HEK293 (cell line): Measurements from ENCODE around the gene BZW2.

Experiments
- CTCF ChIA-PET: fragments of 350-600 bp; formaldehyde crosslinking; extraction: SDS; loops from one replicate; lab custom pipeline; 2021; ENCODE audit warnings: antibody characterized with exemption; lab: Yijun Ruan, JAX
- POLR2A ChIA-PET: fragments of 300-600 bp; formaldehyde crosslinking; extraction: SDS; loops from one replicate; lab custom pipeline; 2020; ENCODE audit warnings: antibody characterized with exemption, inconsistent platforms; lab: Yijun Ruan, JAX
- H3K27ac ChIP-seq: fragments of 200-500 bp; sonication (Bioruptor generic); 2 replicates; pipeline ENCODE4 v1.5.1; 2014; ENCODE audit warnings: low read depth, low read length, control low read depth, inconsistent platforms; ENCODE audit errors: extremely low read depth
- H3K36me3 ChIP-seq, 2 experiments: fragments of 200-500 bp in 1 of 2; sonication (Bioruptor generic) in 1 of 2; 1 replicate in 1 of 2; 2 replicates in 1 of 2; pipeline ENCODE4 v1.5.1; 2014 to 2017; ENCODE audit warnings: inconsistent platforms in 2 of 2, low read length in 2 of 2; ENCODE audit not compliant: control insufficient read depth in 2 of 2, insufficient read depth in 1 of 2
- H3K4me1 ChIP-seq: fragments of 200-500 bp; sonication (Bioruptor generic); 2 replicates; pipeline ENCODE4 v1.5.1; 2014; ENCODE audit warnings: mild to moderate bottlenecking, low read length, inconsistent platforms; ENCODE audit not compliant: control insufficient read depth, insufficient read depth
- H3K4me3 ChIP-seq: 2 replicates; pipeline ENCODE4 v1.5.1; 2011; ENCODE audit warnings: low read depth, mild to moderate bottlenecking, control low read depth, low read length, moderate library complexity
- H3K9me3 ChIP-seq: fragments of 200-500 bp; sonication (Bioruptor generic); 2 replicates; pipeline ENCODE4 v1.5.1; 2014; ENCODE audit warnings: low read depth, low read length, inconsistent platforms; ENCODE audit not compliant: control insufficient read depth, insufficient read depth
- EGR2 ChIP-seq: fragments of 450-650 bp; formaldehyde crosslinking; IDR thresholded peaks from 2 replicates; pipeline ENCODE4 v1.5.1; 2016; ENCODE audit warnings: low read depth, missing biosample characterization, missing genetic modification characterization
- FEZF1 ChIP-seq: fragments of 450-650 bp; formaldehyde crosslinking; IDR thresholded peaks from 2 replicates; pipeline ENCODE4 v1.5.1; 2016; ENCODE audit warnings: missing biosample characterization, missing genetic modification characterization
- PRDM1 ChIP-seq: fragments of 450-650 bp; formaldehyde crosslinking; IDR thresholded peaks from 2 replicates; pipeline ENCODE4; 2016; ENCODE audit warnings: missing biosample characterization, missing genetic modification characterization
- ZNF138 ChIP-seq: fragments of 450-650 bp; formaldehyde crosslinking; IDR thresholded peaks from 2 replicates; pipeline ENCODE4 v1.5.1; 2016; ENCODE audit warnings: missing biosample characterization, missing genetic modification characterization, borderline replicate concordance
- ZNF2 ChIP-seq: fragments of 450-650 bp; formaldehyde crosslinking; IDR thresholded peaks from 2 replicates; pipeline ENCODE4 v1.5.1; 2016; ENCODE audit warnings: missing biosample characterization, missing genetic modification characterization
- ZNF248 ChIP-seq: fragments of 450-650 bp; formaldehyde crosslinking; IDR thresholded peaks from 2 replicates; pipeline ENCODE4 v1.5.1; 2017; ENCODE audit warnings: missing biosample characterization, missing genetic modification characterization
- ZNF302 ChIP-seq: fragments of 450-650 bp; formaldehyde crosslinking; IDR thresholded peaks from 2 replicates; pipeline ENCODE4 v1.5.1; 2016; ENCODE audit warnings: missing biosample characterization, missing genetic modification characterization, low read depth
- ZNF561 ChIP-seq: fragments of 450-650 bp; IDR thresholded peaks from 2 replicates; pipeline ENCODE4 v1.5.1; 2018; ENCODE audit warnings: missing biosample characterization, missing genetic modification characterization, borderline replicate concordance
- ZNF776 ChIP-seq: fragments of 450-650 bp; formaldehyde crosslinking; IDR thresholded peaks from 2 replicates; pipeline ENCODE4 v1.5.0; 2017; ENCODE audit warnings: missing biosample characterization, missing genetic modification characterization, borderline replicate concordance
- TF ChIP-seq, protein P1 (sequence below): fragments of 450-650 bp; formaldehyde crosslinking; IDR thresholded peaks from 2 replicates; pipeline ENCODE4 v1.5.1; 2016; ENCODE audit warnings: missing biosample characterization, missing genetic modification characterization
- TF ChIP-seq, protein P2 (sequence below): fragments of 450-650 bp; formaldehyde crosslinking; IDR thresholded peaks from 2 replicates; pipeline ENCODE4 v1.5.1; 2016; ENCODE audit warnings: missing biosample characterization, missing genetic modification characterization
- TF ChIP-seq, protein P3 (sequence below): fragments of 450-650 bp; formaldehyde crosslinking; IDR thresholded peaks from 2 replicates; pipeline ENCODE4 v1.5.1; 2016; ENCODE audit warnings: missing biosample characterization, missing genetic modification characterization
- TF ChIP-seq, protein P4 (sequence below): fragments of 450-650 bp; formaldehyde crosslinking; IDR thresholded peaks from 2 replicates; pipeline ENCODE4 v1.5.1; 2016; ENCODE audit warnings: missing biosample characterization, missing genetic modification characterization
- TF ChIP-seq, protein P5 (sequence below): fragments of 450-650 bp; formaldehyde crosslinking; IDR thresholded peaks from 2 replicates; pipeline ENCODE4 v1.5.1; 2016; ENCODE audit warnings: missing biosample characterization, missing genetic modification characterization, low read depth
- TF ChIP-seq, protein P6 (sequence below): fragments of 450-650 bp; formaldehyde crosslinking; IDR thresholded peaks from 2 replicates; pipeline ENCODE4 v1.5.1; 2017; ENCODE audit warnings: missing biosample characterization, missing genetic modification characterization
- TF ChIP-seq, protein P7 (sequence below): fragments of 450-650 bp; formaldehyde crosslinking; IDR thresholded peaks from 2 replicates; pipeline ENCODE4 v1.5.1; 2016; ENCODE audit warnings: missing biosample characterization, missing genetic modification characterization

BZW2 gene

DNA sequence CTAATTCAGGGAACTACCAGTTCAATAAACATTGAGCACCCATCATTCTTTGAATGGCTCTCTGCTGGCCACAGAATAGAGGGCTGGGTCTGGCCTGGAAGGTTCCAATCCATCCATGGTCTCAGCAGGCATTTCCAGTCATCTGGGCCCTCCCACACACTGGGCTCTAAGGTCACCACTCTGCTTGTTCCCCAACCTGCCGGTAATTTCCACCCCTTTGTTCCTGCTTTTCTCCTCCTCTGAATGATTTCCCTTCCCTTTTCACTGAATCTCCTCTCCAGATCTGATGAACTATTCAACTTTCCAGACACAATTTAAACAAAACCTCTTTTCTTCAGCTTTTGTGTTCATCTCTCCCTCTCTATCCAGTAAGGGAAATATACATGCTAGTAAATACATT lies 2.6 kb downstream of the BZW2 start:
- no peak for TF ChIP-seq ZNF2 (tag by site-specific recombination)
- TF ChIP-seq, protein P1, sequence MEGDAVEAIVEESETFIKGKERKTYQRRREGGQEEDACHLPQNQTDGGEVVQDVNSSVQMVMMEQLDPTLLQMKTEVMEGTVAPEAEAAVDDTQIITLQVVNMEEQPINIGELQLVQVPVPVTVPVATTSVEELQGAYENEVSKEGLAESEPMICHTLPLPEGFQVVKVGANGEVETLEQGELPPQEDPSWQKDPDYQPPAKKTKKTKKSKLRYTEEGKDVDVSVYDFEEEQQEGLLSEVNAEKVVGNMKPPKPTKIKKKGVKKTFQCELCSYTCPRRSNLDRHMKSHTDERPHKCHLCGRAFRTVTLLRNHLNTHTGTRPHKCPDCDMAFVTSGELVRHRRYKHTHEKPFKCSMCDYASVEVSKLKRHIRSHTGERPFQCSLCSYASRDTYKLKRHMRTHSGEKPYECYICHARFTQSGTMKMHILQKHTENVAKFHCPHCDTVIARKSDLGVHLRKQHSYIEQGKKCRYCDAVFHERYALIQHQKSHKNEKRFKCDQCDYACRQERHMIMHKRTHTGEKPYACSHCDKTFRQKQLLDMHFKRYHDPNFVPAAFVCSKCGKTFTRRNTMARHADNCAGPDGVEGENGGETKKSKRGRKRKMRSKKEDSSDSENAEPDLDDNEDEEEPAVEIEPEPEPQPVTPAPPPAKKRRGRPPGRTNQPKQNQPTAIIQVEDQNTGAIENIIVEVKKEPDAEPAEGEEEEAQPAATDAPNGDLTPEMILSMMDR (tag by site-specific recombination): no peak
- TF ChIP-seq, protein P2, sequence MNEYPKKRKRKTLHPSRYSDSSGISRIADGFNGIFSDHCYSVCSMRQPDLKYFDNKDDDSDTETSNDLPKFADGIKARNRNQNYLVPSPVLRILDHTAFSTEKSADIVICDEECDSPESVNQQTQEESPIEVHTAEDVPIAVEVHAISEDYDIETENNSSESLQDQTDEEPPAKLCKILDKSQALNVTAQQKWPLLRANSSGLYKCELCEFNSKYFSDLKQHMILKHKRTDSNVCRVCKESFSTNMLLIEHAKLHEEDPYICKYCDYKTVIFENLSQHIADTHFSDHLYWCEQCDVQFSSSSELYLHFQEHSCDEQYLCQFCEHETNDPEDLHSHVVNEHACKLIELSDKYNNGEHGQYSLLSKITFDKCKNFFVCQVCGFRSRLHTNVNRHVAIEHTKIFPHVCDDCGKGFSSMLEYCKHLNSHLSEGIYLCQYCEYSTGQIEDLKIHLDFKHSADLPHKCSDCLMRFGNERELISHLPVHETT (tag by site-specific recombination): no peak
- TF ChIP-seq ZNF248 (tag by site-specific recombination): no peak
- peak; percentile 54; the same call in 1 of the 2 replicates for TF ChIP-seq PRDM1 (tag by site-specific recombination)
- TF ChIP-seq, protein P3, sequence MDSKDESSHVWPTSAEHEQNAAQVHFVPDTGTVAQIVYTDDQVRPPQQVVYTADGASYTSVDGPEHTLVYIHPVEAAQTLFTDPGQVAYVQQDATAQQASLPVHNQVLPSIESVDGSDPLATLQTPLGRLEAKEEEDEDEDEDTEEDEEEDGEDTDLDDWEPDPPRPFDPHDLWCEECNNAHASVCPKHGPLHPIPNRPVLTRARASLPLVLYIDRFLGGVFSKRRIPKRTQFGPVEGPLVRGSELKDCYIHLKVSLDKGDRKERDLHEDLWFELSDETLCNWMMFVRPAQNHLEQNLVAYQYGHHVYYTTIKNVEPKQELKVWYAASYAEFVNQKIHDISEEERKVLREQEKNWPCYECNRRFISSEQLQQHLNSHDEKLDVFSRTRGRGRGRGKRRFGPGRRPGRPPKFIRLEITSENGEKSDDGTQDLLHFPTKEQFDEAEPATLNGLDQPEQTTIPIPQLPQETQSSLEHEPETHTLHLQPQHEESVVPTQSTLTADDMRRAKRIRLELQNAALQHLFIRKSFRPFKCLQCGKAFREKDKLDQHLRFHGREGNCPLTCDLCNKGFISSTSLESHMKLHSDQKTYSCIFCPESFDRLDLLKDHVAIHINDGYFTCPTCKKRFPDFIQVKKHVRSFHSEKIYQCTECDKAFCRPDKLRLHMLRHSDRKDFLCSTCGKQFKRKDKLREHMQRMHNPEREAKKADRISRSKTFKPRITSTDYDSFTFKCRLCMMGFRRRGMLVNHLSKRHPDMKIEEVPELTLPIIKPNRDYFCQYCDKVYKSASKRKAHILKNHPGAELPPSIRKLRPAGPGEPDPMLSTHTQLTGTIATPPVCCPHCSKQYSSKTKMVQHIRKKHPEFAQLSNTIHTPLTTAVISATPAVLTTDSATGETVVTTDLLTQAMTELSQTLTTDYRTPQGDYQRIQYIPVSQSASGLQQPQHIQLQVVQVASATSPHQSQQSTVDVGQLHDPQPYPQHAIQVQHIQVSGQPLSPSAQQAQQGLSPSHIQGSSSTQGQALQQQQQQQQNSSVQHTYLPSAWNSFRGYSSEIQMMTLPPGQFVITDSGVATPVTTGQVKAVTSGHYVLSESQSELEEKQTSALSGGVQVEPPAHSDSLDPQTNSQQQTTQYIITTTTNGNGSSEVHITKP (tag by site-specific recombination): peak; percentile 57
- TF ChIP-seq, protein P4, sequence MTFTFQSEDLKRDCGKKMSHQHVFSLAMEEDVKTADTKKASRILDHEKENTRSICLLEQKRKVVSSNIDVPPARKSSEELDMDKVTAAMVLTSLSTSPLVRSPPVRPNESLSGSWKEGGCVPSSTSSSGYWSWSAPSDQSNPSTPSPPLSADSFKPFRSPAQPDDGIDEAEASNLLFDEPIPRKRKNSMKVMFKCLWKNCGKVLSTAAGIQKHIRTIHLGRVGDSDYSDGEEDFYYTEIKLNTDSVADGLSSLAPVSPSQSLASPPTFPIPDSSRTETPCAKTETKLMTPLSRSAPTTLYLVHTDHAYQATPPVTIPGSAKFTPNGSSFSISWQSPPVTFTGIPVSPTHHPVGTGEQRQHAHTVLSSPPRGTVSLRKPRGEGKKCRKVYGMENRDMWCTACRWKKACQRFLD (tag by site-specific recombination): no peak
- TF ChIP-seq, protein P5, sequence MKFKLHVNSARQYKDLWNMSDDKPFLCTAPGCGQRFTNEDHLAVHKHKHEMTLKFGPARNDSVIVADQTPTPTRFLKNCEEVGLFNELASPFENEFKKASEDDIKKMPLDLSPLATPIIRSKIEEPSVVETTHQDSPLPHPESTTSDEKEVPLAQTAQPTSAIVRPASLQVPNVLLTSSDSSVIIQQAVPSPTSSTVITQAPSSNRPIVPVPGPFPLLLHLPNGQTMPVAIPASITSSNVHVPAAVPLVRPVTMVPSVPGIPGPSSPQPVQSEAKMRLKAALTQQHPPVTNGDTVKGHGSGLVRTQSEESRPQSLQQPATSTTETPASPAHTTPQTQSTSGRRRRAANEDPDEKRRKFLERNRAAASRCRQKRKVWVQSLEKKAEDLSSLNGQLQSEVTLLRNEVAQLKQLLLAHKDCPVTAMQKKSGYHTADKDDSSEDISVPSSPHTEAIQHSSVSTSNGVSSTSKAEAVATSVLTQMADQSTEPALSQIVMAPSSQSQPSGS (tag by site-specific recombination): no peak
- TF ChIP-seq, protein P6, sequence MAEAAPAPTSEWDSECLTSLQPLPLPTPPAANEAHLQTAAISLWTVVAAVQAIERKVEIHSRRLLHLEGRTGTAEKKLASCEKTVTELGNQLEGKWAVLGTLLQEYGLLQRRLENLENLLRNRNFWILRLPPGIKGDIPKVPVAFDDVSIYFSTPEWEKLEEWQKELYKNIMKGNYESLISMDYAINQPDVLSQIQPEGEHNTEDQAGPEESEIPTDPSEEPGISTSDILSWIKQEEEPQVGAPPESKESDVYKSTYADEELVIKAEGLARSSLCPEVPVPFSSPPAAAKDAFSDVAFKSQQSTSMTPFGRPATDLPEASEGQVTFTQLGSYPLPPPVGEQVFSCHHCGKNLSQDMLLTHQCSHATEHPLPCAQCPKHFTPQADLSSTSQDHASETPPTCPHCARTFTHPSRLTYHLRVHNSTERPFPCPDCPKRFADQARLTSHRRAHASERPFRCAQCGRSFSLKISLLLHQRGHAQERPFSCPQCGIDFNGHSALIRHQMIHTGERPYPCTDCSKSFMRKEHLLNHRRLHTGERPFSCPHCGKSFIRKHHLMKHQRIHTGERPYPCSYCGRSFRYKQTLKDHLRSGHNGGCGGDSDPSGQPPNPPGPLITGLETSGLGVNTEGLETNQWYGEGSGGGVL: no peak
- no peak for TF ChIP-seq ZNF561 (tag by site-specific recombination)
- TF ChIP-seq ZNF776: no peak
- TF ChIP-seq ZNF302 (tag by site-specific recombination): no peak
- TF ChIP-seq ZNF138 (tag by site-specific recombination): no peak
- TF ChIP-seq FEZF1 (tag by site-specific recombination): no peak
- TF ChIP-seq, protein P7, sequence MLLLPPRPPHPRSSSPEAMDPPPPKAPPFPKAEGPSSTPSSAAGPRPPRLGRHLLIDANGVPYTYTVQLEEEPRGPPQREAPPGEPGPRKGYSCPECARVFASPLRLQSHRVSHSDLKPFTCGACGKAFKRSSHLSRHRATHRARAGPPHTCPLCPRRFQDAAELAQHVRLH (tag by site-specific recombination): no peak
- TF ChIP-seq EGR2 (tag by site-specific recombination): no peak
- no peaks in the 10 kb centered on the region for H3K9me3 ChIP-seq
- CTCF ChIA-PET: interaction anchor here (0.6 to 1.2 kb wide), 2 partner anchors 10 to 1808 kb away, joined by 3 read pairs; no protein-coding TSS in a partner anchor
- 0 out of 2 replicates have a peak, but pooled peaks cover 9% of the 10 kb centered on the region for H3K4me1 ChIP-seq
- no peak overlapping the region for H3K4me3 ChIP-seq
- POLR2A ChIA-PET: no interaction called here
- H3K27ac ChIP-seq: no peak overlapping the region
- H3K36me3 ChIP-seq: no peaks in the 10 kb centered on the region
